HepG2 (cell line): ENCODE measurements around the gene GALC. TPM values are rescaled to one million over a fixed set of nuclear protein-coding genes. Genes with fewer than 3 reads are reported as not detected.

ENCODE experiments used
- ARID2 ChIP-seq: sonication (generic); formaldehyde crosslinking; IDR thresholded peaks from 2 replicates; pipeline ENCODE4 v1.8.1; 2022; ENCODE audit warnings: mild to moderate bottlenecking, missing genetic modification reagents, borderline replicate concordance
- ARID3A ChIP-seq: IDR thresholded peaks from 2 replicates; pipeline ENCODE4 v1.6.1; 2012; ENCODE audit warnings: low read depth, low read length, improper control_type of control experiment
- ATF4 ChIP-seq, 2 experiments: fragments of 450-650 bp in 1 of 2; sonication (generic) in 1 of 2; formaldehyde crosslinking; IDR thresholded peaks; 2 replicates each; pipeline versions ENCODE4 v1.5.0 to v1.8.0; 2020 to 2022; ENCODE audit warnings: mild to moderate bottlenecking in 1 of 2, missing genetic modification reagents in 1 of 2
- ATF7-NPFF ChIP-seq: sonication (generic); formaldehyde crosslinking; IDR thresholded peaks from 2 replicates; pipeline ENCODE4 v1.8.1; 2023; ENCODE audit warnings: mild to moderate bottlenecking, low read depth, missing genetic modification reagents, moderate library complexity
- DDIT3 ChIP-seq: sonication (generic); formaldehyde crosslinking; IDR thresholded peaks from 2 replicates; pipeline ENCODE4 v1.4.0; 2020; ENCODE audit warnings: mild to moderate bottlenecking, missing genetic modification reagents
- DNMT3B ChIP-seq: conservative IDR thresholded peaks from 2 replicates; pipeline ENCODE4 v1.6.1; 2016; ENCODE audit warnings: missing biosample characterization, control low read depth
- E2F1 ChIP-seq: sonication (generic); formaldehyde crosslinking; IDR thresholded peaks from 2 replicates; pipeline ENCODE4 v1.5.0; 2020; ENCODE audit warnings: missing genetic modification reagents
- FOXA3 ChIP-seq: IDR thresholded peaks from 2 replicates; pipeline ENCODE4 v1.6.1; 2016; ENCODE audit warnings: missing genetic modification reagents, missing compliant biosample characterization
- HMG20A ChIP-seq: IDR thresholded peaks from 2 replicates; pipeline ENCODE4 v1.6.1; 2016; ENCODE audit warnings: borderline replicate concordance
- HNF4G ChIP-seq, 2 experiments: sonication (generic) in 1 of 2; formaldehyde crosslinking in 1 of 2; IDR thresholded peaks; 2 replicates each; pipeline versions ENCODE4 v1.4.0 to v1.6.1; 2011 to 2020; ENCODE audit warnings: borderline replicate concordance in 2 of 2, low read depth in 2 of 2, mild to moderate bottlenecking in 2 of 2, low read length in 1 of 2, missing genetic modification reagents in 1 of 2, moderate library complexity in 1 of 2
- HNRNPUL1 ChIP-seq: fragments of 200-400 bp; formaldehyde crosslinking; IDR thresholded peaks from 2 replicates; pipeline ENCODE4 v1.6.1; 2017; ENCODE audit warnings: low read depth, mild to moderate bottlenecking, low read length, moderate library complexity
- JUNB ChIP-seq: sonication (generic); formaldehyde crosslinking; IDR thresholded peaks from 2 replicates; pipeline ENCODE4 v1.8.0; 2022; ENCODE audit warnings: missing genetic modification reagents, mild to moderate bottlenecking, borderline replicate concordance
- KAT2B ChIP-seq: fragments of 150-350 bp; IDR thresholded peaks from 2 replicates; pipeline ENCODE4 v1.6.1; 2014; ENCODE audit warnings: low read depth, low read length, borderline replicate concordance
- KDM2A ChIP-seq: sonication (generic); formaldehyde crosslinking; IDR thresholded peaks from 2 replicates; pipeline ENCODE4 v1.4.0; 2020; ENCODE audit warnings: low read depth, missing genetic modification reagents, borderline replicate concordance
- KDM3A ChIP-seq: IDR thresholded peaks from 2 replicates; pipeline ENCODE4 v1.6.1; 2018; ENCODE audit warnings: low read depth, missing compliant biosample characterization
- KLF6 ChIP-seq: IDR thresholded peaks from 2 replicates; pipeline ENCODE4 v1.8.0; 2016; ENCODE audit warnings: missing biosample characterization, missing genetic modification reagents
- LCORL ChIP-seq, 2 experiments: fragments of 450-650 bp in 1 of 2; sonication (generic) in 1 of 2; formaldehyde crosslinking in 1 of 2; IDR thresholded peaks; 2 replicates each; pipeline versions ENCODE4 v1.5.0 to v1.6.1; 2017 to 2020; ENCODE audit warnings: antibody characterized with exemption in 1 of 2, missing genetic modification reagents in 1 of 2
- NR1H2 ChIP-seq: sonication (generic); formaldehyde crosslinking; IDR thresholded peaks from 2 replicates; pipeline ENCODE4 v1.8.1; 2022; ENCODE audit warnings: low read depth, missing genetic modification reagents, borderline replicate concordance
- NRL ChIP-seq: sonication (generic); formaldehyde crosslinking; IDR thresholded peaks from 2 replicates; pipeline ENCODE4 v1.5.0; 2020; ENCODE audit warnings: missing genetic modification reagents, mild to moderate bottlenecking, moderate library complexity, borderline replicate concordance
- PHF21A ChIP-seq: sonication (generic); formaldehyde crosslinking; IDR thresholded peaks from 2 replicates; pipeline ENCODE4 v1.5.0; 2020; ENCODE audit warnings: mild to moderate bottlenecking, missing genetic modification reagents
- RFX1 ChIP-seq: fragments of 450-650 bp; IDR thresholded peaks from 2 replicates; pipeline ENCODE4 v1.6.1; 2017
- SNRNP70 ChIP-seq: fragments of 200-400 bp; formaldehyde crosslinking; IDR thresholded peaks from 2 replicates; pipeline ENCODE4 v1.6.1; 2017; ENCODE audit warnings: mild to moderate bottlenecking, low read depth, low read length, moderate library complexity
- STAG1 ChIP-seq: sonication (generic); formaldehyde crosslinking; IDR thresholded peaks from 2 replicates; pipeline ENCODE4 v1.4.0; 2020; ENCODE audit warnings: missing genetic modification reagents
- ZNF101 ChIP-seq: sonication (generic); formaldehyde crosslinking; IDR thresholded peaks from 2 replicates; pipeline ENCODE4 v1.4.0; 2020; ENCODE audit warnings: mild to moderate bottlenecking, low read depth, missing genetic modification reagents, borderline replicate concordance
- ZNF224 ChIP-seq: sonication (generic); formaldehyde crosslinking; IDR thresholded peaks from 2 replicates; pipeline ENCODE4 v1.5.0; 2020; ENCODE audit warnings: mild to moderate bottlenecking, missing genetic modification reagents
- ZNF782 ChIP-seq: sonication (generic); formaldehyde crosslinking; IDR thresholded peaks from 2 replicates; pipeline ENCODE4 v1.4.0; 2020; ENCODE audit warnings: missing genetic modification reagents, mild to moderate bottlenecking, borderline replicate concordance
- polyA plus RNA-seq, 8 experiments: library from polyadenylated mRNA; depleted of rRNA in 3 of 8; stranded (reverse) in 7 of 8; unstranded in 1 of 8; fragments of >200 nt; fragmentation: Illumina TruSeq in 4 of 8; extraction: Trizol in 4 of 8; gene quantifications; 2 replicates each; pipeline versions ENCODE4 v1.2.1 to v1.2.3, GENCODE V29; 2011 to 2016; ENCODE audit warnings: low read depth in 4 of 8, missing spikeins in 1 of 8, mixed read lengths in 1 of 8; ENCODE audit not compliant: insufficient read depth in 1 of 8
- total RNA-seq, 5 experiments: library from RNA; depleted of rRNA; stranded (reverse); fragments of >200 nt; fragmentation: Illumina TruSeq; extraction: Trizol; gene quantifications; 2 replicates each; pipeline ENCODE4 v1.2.3, GENCODE V29; 2016; ENCODE audit warnings: low read depth in 1 of 5

The GALC gene
- total and polyA plus RNA-seq, 2 of the 13 experiments (the other 11 are each of a cell fraction or from before 2014, with no cell fraction given): not detected

- peak; percentile 48; the same call in 1 of the 2 replicates for TF ChIP-seq ARID3A
- TF ChIP-seq LCORL (IDR thresholded peaks at IDR 0.05): no peak
- TF ChIP-seq LCORL (CRISPR knock-in tag; IDR thresholded peaks at IDR 0.05): no peak
- peak; percentile 95 for TF ChIP-seq STAG1
- TF ChIP-seq KDM2A (CRISPR knock-in tag): no peak
- no peak for TF ChIP-seq NR1H2 (CRISPR knock-in tag)
- no peak for TF ChIP-seq ATF4 (CRISPR knock-in tag; IDR thresholded peaks at IDR 0.05)
- no peak for TF ChIP-seq DDIT3 (CRISPR knock-in tag)
- no peak for TF ChIP-seq E2F1
- no peak for TF ChIP-seq ATF7-NPFF (CRISPR knock-in tag)
- TF ChIP-seq KAT2B: no peak
- TF ChIP-seq SNRNP70: no peak
- no peak for TF ChIP-seq NRL (CRISPR knock-in tag)
- no peak for TF ChIP-seq HNF4G (IDR thresholded peaks at IDR 0.05; ENCODE audit: borderline replicate concordance, low read depth, low read length)
- TF ChIP-seq HNF4G (CRISPR knock-in tag; IDR thresholded peaks at IDR 0.05; ENCODE audit: borderline replicate concordance, low read depth): no peak
- TF ChIP-seq KLF6 (CRISPR knock-in tag): 0 out of 2 replicates have a peak, but pooled peaks have one; percentile 31
- TF ChIP-seq ZNF101 (CRISPR knock-in tag): no peak
- TF ChIP-seq DNMT3B: no peak
- no peak for TF ChIP-seq FOXA3
- TF ChIP-seq HMG20A (CRISPR knock-in tag): no peak
- TF ChIP-seq ARID2: no peak
- TF ChIP-seq RFX1: no peak
- TF ChIP-seq JUNB: no peak
- no peak for TF ChIP-seq PHF21A (CRISPR knock-in tag)
- no peak for TF ChIP-seq ZNF224 (CRISPR knock-in tag)
- no peak for TF ChIP-seq HNRNPUL1
- TF ChIP-seq ZNF782 (CRISPR knock-in tag): no peak
- no peak for TF ChIP-seq KDM3A (CRISPR knock-in tag)
Observed at GRCh38 chr14:88013750-88014349, 20.9 kb upstream of the GALC start (continued).
